Tibial nerve (tissue), 3 donors: ENCODE results near the gene TRO.

ENCODE experiments used
- POLR2A ChIP-seq, 2 donors: fragments of 450-650 bp; IDR thresholded peaks; one replicate each; pipeline ENCODE4 v1.6.1; 2017; ENCODE audit warnings: antibody characterized with exemption in 2 of 2, mild to moderate bottlenecking in 2 of 2, moderate library complexity in 2 of 2
- TF ChIP-seq, protein P1 (sequence below), 5 experiments: fragments of 200-600 bp in 3 of 5; fragments of 450-650 bp in 2 of 5; sonication (generic) in 3 of 5; IDR thresholded peaks; one replicate each; pipeline ENCODE4 v1.5.1; 2016 to 2019; ENCODE audit warnings: antibody characterized with exemption in 5 of 5, mild to moderate bottlenecking in 3 of 5, moderate library complexity in 2 of 5

DNA sequence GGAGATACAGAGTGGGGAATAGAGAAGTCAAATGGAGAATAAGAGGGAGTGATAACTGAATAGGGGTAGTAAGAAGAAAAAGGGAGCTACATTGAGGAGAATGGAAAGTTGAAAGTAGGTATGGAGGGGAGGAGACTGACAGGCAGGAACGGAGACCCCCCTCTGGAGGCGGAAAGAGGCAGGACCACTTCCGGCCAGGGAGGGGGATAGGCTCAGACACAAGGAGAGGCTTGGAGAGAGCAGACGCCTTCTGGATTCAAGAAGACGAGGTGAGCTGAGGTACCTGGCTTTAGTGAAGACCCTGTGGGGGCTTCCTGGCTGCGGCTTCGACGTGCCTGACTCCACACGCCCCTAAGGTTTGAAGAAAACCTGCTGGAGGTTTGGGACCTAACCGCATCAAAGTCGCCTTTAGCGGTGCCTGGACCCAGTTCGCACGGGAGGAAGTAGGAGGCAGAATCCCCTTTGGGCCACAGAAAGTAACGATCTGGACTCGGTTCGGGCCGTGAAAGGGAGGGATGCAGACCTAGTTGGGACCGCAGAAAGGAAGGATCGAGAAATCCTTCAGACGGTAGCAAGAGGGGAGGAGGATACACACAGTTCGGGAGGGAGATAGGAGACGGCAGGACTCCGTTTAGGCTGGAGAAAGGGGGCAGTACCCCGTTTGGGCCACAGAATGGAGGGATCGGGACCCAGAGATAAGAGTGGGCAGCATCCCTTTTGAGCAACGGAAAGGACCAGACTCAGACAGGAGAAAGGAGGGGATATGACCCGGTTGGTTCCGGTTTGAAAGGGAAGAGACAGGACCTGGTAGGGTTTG, at the start of gene TRO:
- TF ChIP-seq, protein P1, sequence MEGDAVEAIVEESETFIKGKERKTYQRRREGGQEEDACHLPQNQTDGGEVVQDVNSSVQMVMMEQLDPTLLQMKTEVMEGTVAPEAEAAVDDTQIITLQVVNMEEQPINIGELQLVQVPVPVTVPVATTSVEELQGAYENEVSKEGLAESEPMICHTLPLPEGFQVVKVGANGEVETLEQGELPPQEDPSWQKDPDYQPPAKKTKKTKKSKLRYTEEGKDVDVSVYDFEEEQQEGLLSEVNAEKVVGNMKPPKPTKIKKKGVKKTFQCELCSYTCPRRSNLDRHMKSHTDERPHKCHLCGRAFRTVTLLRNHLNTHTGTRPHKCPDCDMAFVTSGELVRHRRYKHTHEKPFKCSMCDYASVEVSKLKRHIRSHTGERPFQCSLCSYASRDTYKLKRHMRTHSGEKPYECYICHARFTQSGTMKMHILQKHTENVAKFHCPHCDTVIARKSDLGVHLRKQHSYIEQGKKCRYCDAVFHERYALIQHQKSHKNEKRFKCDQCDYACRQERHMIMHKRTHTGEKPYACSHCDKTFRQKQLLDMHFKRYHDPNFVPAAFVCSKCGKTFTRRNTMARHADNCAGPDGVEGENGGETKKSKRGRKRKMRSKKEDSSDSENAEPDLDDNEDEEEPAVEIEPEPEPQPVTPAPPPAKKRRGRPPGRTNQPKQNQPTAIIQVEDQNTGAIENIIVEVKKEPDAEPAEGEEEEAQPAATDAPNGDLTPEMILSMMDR (IDR thresholded peaks at IDR 0.05): no peak
- TF ChIP-seq POLR2A (IDR thresholded peaks at IDR 0.05): no peak
